GM20431 (cell line): ENCODE measurements around the gene SMCO3.

Experiments used
- in situ Hi-C: fragments of 300-500 bp; cut with MseI, MboI; formaldehyde crosslinking; loops from one replicate; pipeline ENCODE4 v1.15.0; 2020; ENCODE audit warnings: low sequenced_read_pairs; ENCODE audit not compliant: unreplicated experiment

The SMCO3 gene

DNA sequence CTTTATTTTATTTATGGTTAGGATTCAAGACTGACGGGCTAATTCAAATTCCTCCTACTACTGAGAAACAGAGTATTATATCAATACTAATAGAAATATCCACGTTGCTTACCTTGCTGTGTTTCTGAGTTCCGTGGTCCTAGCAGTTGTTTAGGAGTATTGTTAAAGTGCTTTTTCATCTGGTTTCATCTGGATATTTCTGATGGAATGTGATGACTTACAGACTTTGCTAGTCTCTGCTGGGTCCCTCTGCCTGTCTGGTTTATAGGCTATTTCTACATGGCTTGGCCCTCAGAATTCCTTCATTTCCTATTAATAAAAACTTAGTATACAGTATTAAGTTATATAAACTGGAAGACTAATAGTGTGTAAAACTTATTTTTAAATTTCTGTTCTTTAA, at the start of gene SMCO3:
Gene SMCO3 (minus strand): TSS at position 169 of the 400 bp plus-strand sequence. CDS start 7,502 bp downstream, outside the sequence.
- in situ Hi-C loops, result no loop called here

DNA sequence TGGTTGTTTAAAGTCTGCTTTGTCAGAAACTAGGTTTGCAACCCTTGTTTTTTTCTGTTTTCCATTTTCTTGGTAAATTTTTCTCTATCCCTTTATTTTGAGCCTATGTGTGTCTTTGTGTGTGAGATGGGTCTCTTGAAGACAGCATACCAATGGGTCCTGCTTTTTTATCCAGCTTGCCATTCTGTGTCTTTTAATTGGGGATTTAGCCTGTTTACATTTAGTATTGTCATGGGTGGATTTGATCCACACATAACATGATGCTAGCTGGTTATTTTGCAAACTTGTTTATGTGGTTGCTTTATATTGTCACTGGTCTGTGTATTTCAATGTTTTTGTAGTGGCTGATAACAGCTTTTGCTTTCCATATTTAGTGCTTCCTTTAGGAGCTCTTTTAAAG, 46.5 kb upstream of the SMCO3 start:
- in situ Hi-C loops, result no loop called here

DNA sequence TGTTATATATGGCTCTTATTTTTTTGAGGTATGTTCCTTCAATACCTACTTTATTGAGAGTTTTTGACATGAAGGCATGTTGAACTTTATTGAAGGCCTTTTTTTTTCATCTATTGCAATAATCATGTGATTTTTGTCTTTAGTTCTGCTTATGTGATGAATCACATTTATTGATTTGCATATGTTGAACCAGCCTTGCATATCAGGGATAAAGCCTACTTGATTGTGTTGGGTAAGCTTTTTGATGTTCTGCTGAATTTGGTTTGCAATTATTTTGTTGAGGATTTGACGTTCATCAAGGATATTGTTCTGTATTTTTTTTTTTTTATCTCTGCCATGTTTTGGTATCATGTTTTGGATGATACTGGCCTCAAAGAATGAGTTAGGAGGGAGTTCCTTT, 44.5 kb upstream of the SMCO3 start:
- in situ Hi-C loops, result loop anchor here (10.0 kb wide), 1 partner anchor 136 kb away; no protein-coding TSS in a partner anchor

DNA sequence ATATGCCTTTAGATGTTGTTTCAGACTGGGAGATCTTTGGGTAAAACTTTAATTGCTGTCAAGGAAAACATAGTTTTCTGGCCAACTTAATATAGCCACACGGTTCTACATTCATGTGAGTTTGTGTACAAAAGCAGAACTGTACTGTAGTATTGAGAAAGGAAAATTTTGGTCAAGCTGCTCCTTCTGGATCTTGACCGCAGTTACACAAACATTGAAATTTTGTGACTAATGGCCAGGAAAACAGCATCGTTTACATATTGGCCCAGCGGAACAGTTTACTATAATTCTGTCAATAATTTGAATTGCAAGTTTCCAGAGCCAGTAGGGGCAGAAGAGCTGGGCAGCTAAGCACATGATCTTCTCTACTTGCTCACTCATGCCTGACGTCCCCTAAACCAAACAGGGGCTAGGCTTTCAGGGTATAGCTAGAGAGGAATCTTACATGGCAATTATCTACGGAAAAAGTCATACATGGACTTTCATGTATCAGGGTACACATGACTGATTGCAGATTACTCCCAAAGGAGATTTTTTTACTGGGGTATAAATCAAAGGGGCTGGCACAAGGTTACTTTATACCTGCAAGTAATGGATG, 40.7 kb upstream of the SMCO3 start:
- in situ Hi-C loops, result loop anchor here (10.0 kb wide), 1 partner anchor 140 kb away; no protein-coding TSS in a partner anchor

DNA sequence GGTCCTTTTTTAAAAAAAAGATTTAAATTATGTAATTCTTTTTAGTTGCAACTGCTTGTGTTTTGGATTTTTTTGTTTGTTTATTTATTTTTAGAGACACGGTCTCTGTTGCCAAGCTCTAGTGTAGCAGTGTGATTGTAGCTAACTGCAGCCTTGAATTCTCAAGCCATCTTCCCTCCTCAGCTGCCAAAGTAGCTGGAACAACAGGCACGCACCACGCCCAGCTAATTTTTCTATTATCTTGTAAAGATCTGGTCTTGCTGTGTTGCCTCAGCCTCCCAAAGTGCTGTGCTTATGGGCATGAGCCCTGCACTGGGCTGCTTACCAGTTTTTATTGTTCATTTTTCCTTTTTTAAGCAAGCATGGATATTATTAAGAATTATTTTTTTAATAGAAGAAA, 40.0 kb upstream of the SMCO3 start:
- in situ Hi-C loops, result loop anchor here (10.0 kb wide), 1 partner anchor 141 kb away; no protein-coding TSS in a partner anchor

DNA sequence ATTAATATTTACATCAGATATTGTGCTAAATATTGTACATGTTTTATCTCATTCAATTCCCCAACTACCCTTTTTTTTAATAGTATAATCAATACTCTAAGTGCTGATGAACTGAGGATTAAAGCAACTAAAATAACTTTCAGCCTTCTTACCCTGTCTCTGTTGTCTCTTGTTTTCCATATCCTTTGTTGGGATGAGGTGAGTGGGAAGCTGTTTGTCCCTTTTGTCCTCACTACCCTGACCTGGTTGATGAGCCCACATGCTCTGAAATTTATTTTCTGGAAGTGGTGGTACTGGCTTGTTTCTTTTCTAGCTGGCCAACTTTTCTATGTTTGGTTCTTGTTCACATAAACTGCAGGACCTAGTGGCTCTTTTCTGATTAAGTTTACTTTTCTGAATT, 38.9 kb upstream of the SMCO3 start:
- in situ Hi-C loops, result loop anchor here (10.0 kb wide), 1 partner anchor 142 kb away; no protein-coding TSS in a partner anchor

DNA sequence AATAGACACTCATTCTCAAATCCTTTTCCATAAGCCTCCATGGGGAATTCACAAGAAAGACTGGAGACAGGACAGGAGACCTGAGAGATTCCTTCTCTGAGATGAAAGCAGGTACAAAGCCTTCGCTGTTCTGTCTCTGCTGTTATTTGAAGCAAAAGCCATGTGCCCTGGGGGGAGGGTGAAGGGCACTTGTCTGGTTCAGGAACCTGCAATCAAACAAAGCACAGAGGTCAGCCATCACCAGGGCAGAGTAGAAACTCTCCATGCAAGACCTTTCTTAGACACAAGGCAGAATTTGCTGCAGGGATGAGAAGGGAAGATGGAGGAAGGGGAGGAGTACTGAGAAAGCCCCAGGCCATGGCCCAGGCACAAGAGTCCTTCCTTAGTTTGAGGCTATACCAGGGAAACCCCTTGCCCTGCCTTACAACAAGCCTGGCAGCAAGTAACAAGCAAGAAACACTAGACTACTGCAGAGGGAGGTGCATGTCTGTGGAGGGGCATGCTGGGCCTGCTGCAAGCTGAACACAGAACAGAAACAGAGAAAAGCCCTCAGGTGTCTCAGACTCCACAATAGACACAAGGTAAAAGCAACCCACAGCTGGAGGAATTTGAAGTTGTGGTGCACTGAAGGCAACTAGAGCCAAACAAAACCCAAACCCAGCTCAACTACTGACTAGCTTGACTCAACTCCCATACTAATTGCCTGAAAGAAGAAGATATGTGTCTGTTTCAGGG, 37.1 kb upstream of the SMCO3 start:
- in situ Hi-C loops, result loop anchor here (10.0 kb wide), 1 partner anchor 144 kb away; no protein-coding TSS in a partner anchor

DNA sequence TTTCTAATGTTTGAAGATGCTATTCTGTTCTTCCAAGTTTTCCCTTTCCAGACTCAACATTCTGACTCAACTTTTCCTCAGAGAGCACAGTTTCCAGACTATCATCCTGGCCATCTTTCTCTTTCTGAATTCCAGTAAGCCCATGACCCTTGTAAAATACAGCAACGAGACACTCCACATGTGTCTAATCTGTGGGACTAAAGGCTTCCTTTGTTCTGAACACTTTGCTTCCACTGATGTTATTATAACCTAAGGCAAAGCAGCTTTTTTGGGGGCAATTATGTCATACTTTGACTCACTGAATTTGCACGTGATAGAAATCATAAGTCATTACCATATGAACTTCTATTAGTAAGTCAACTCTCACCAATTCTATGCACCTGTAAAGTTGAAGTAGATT, 35.7 kb upstream of the SMCO3 start:
- in situ Hi-C loops, result loop anchor here (10.0 kb wide), 1 partner anchor 145 kb away; no protein-coding TSS in a partner anchor

DNA sequence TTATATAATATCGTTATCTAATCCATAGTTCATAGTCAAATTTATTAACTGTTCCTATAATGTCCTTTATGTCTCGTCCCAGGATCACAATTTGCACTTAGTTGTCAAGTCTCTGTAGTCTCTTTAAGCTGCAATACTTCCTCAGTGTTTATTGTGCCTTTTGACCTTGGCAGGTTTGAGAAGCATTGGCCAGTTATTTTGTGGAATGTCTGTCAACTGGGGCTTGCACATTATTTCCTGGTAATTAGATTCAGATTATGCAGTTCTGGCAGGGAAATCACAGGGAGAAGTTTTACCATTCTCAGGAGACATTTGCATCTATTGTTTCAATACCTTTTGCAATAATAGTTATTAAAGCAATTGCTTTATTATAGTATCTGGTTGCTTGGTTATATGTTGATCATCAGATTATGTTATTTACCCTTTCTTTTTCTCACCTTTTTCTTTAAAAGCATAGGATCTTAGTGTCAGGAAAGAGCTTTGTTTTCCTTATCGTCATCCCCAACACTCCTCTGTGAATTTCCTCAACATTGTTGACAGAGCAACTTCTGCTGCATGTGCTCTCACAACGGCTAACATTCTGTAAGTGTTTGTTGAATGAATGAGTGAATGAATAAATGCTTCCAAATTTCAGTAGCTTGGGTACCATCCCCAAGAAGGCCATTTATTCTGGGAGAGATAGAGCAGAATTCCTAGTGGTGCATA, 33.0 kb upstream of the SMCO3 start:
- in situ Hi-C loops, result no loop called here

DNA sequence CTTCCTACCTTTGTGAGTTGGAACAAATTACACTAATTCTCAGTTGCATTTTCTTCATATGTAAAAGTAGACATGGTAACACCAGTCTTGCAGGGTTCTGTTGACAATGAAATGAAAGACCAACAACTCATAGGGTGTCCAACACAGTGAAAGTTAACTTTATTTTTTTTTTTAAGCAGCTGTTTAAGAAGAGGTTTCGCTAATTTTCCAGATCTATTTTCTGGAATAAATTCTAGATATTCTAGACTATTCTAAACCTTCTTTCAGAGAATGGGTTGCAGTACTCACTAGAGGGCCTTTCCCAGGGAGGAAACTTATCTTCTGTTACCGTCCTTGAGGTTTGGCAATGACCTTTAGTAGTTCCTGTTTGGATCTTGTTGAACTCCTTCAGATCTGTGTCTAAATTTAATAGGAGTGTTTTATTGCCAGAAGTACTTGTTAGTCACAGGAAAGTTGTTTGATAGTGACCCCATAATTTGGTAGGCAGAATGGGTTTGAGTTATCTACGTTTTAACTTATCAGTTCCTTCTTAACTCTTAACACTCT, 32.1 kb upstream of the SMCO3 start:
- in situ Hi-C loops, result no loop called here

DNA sequence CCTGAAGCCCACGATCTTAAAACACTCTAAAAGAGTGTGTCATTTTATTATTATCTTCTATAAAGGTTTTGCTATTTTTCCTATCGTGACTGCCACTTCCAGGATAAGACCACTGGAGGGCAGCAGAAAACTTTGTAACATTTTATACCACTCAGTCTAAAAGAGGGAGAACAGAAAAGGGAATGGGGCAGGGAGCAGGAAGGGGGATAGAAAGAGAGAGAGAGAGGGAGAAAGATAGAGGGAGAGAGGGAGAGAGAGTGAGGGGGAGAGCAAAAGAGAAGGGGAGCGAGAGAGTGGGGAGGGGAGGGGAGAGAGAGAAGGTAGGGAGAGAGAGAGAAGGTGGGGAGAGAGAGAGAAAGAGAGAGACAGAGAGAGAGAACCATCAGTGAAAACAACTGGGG, 31.4 kb upstream of the SMCO3 start:
- in situ Hi-C loops, result no loop called here

DNA sequence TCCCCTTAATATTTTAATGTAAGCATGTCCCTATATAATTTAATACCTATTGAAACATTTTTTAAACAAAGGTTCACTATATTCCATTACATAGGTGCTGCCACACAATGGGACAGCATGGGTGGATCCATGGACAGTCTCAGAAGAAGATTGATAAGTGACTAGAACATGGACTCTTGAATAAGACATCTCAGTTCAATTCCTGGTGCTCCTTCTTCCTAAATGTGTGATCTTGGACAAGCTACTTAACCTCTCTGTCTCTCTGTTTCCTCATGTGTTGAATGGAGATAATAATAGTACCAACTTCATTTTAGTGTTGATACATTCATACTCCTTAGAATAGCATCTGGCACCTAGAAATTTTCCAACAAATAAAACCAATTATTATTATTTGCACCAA, 30.4 kb upstream of the SMCO3 start:
- in situ Hi-C loops, result no loop called here

DNA sequence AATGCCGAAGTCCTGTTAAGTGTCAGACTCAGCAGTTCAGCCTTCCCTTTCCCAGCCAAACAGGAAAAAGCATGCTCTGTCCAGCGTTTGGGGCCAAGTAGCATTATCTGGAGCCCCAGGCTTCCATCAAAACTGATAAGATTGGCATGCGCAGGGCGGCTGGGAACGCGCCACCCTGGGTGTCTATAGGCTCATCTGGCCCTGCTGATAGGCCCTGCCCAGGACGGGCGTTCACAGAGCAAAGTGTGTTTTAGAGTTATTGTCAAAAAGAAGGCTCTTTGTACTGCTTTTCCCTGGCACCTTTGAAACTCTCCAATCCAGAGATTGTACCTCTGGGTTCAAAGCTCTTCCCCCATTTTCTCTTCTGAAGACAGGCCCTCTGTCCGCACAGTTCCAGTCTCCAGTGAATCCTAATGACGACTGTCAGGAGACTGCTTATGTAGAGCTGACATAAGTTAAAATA, 29.5 kb upstream of the SMCO3 start, which contains the start of gene ART4:
Gene ART4 (minus strand): TSS at position 102 of the 463 bp plus-strand sequence. CDS start 413 bp downstream, outside the sequence.
- in situ Hi-C loops, result no loop called here

DNA sequence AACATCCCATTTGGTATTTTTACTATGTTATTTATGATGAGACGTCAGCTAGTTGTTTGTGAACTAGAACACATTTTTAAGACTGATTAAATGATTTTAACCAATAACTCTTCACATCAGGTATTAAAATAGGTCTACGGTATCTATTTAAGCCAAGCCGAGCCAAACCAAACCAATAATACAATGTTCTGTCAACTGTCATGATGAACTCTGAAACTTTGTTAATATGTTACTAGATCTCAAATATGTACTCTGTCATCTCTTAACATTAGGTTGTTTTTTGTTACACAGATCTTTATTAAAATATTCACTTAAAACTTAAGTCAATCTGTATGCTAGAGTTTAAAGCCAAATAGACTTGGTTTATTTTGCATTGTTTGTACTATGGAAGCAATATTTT, 28.3 kb upstream of the SMCO3 start:
- in situ Hi-C loops, result no loop called here

DNA sequence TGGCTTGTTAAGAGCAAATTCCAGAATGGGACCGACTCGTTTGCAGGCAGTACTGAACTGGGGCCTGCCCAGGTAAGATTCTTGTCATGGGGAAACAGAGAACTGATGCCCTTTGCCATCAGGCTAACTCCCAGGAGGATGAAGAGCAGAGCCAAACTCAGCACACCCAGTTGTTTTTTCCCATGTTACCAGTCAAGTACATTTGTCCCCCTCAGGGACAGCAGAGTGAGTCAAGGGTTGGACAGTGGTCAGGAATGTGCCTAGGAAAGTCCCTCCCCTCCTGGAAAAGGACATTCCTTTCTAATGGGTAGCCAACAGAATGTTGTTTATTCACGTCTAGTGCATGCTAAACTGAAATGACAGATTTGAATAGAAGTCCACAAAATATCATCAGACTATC, 27.8 kb upstream of the SMCO3 start:
- in situ Hi-C loops, result no loop called here

DNA sequence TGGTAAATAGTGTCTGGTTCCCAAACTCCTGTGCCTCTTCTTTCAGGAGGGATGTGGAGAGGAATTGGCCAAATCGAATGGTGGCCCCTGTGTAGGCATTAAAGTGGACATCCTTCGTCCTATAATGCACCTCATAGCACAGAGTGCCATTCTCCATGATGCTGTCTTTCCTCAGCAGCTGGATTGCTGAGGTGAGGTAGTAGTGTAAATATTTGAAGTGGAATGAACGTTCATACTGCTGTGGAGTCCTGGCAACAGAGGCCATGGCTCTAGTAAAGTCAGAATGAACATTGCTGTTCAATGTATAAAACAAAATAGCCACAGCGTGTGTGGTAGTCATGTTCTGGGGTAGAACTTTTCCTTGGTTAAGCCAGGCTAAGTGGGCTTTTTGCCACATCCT, 26.6 kb upstream of the SMCO3 start:
- in situ Hi-C loops, result no loop called here

DNA sequence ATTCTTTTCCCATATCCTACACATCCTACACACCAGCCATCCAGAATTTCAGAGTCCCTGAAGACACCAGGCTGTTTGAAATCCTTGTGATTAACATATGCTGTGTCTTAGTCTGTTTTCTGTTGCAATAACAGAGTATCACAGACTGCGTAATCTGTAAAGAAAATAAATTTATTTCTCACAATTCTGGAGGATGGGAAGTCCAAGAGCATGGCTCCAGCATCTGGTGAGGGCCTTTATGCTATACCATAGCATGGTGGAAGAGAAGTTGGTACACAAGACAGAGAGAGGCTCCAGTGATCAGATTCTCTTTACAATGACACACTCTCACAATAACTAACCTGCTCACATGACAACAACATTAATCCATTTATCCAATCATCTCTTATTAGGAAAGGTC, 25.3 kb upstream of the SMCO3 start:
- in situ Hi-C loops, result no loop called here

DNA sequence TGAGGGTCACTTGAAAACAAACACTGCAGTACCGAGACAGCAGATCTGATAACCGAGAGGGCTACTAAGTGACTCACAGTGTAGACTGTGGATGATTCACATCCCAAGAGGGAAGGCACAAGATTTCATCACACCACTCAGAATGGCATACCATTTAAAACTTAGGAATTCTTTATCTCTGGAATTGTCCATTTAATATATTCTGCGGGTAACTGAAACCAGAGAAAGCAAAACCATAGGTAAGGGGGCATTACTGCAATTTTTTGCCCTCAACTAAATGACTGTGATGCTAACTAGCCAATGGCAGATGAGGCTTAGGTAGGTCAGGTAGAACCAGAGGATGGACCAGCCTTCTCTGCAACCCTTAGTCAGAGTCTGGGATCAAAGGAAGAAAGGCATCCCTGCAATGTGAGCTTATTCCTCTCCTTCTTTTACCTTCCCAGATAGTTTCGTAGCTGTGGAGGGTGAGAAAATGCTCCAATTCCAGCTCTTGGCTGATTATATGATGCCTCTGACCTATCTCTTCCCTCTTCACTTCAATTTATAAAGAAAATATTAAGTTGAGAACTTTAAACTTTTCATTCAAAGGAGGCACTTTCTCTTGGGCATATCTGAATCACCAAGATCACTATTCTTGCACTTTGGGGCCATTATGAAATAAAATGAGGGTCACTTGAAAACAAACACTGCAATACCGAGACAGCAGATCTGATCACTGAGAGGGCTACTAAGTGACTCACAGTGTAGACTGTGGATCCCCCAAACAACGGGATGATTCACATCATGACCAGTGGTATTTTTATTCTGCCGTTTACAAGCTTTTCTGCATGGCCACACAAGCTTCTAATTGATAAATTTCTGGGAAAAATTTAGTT, 22.6 kb upstream of the SMCO3 start:
- in situ Hi-C loops, result no loop called here

DNA sequence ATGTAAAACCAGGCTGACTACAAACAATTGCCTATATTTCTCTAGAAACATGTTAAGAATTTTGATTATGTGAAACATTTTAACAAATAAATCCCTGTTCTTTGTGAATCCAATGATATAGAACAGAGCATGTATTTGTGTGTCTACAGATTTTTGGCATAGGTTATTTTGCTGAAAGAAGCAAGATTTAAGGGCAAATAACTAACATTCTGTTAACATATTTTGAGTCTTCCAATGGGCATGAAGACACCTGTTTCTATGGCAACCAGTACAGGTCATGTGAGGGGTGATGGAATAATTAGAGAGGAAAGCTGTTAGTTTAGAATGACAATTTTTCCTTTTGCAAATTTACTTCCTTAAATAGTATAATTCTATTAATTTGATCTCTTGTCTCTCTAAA, 20.5 kb upstream of the SMCO3 start:
- in situ Hi-C loops, result no loop called here
